PC-3 (cell line): Measurements from ENCODE around the gene CLDN12.

Experiments
- CTCF ChIP-seq: fragments of 300-600 bp; sonication (generic); conservative IDR thresholded peaks from 2 replicates; pipeline ENCODE4 v1.5.1; 2017; ENCODE audit warnings: antibody characterized with exemption, low read depth, mild to moderate bottlenecking, low read length
- EZH2 ChIP-seq: fragments of 300-600 bp; sonication (generic); IDR thresholded peaks from one replicate; pipeline ENCODE4 v1.6.1; 2017; ENCODE audit warnings: antibody characterized with exemption, mild to moderate bottlenecking, low read length; ENCODE audit not compliant: unreplicated experiment
- EZH2phosphoT487 ChIP-seq: fragments of 300-600 bp; sonication (generic); IDR thresholded peaks from 2 replicates; pipeline ENCODE4 v1.6.1; 2018; ENCODE audit warnings: mild to moderate bottlenecking, antibody characterized with exemption, low read length, borderline replicate concordance

GRCh38 chr7:90390926-90391325, 12.3 kb upstream of the CLDN12 start:
- TF ChIP-seq CTCF (no peak), EZH2 (no peak), EZH2phosphoT487 (no peak)
